H1 (cell line): ENCODE data around the gene DIAPH2. TPM values are rescaled to one million over a fixed set of nuclear protein-coding genes. Genes with fewer than 3 reads are reported as not detected.

Experiments
- SP4 ChIP-seq: IDR thresholded peaks from 2 replicates; pipeline ENCODE4 v1.6.1; 2012; ENCODE audit warnings: low read length, inconsistent platforms
- polyA plus RNA-seq, 7 experiments: library from polyadenylated mRNA; depleted of rRNA in 3 of 7; stranded (reverse) in 5 of 7; unstranded in 2 of 7; fragments of >200 nt in 5 of 7; fragments of 200-250 nt in 2 of 7; gene quantifications; 1 replicate in 5 of 7; 2 replicates in 1 of 7; 4 replicates in 1 of 7; pipeline versions ENCODE4 v1.2.1 to v1.2.3, GENCODE V29; 2011 to 2013; ENCODE audit warnings: missing spikeins in 2 of 7, mixed read lengths in 2 of 7
- total RNA-seq: library from RNA; stranded (reverse); fragmentation: NEBNext Ultra II Directional; extraction: Animal tissue kit (Norgen Biotek cat#: 25700); gene quantifications from 2 replicates; pipeline ENCODE4 v1.2.1, GENCODE V29; 2021

DIAPH2 gene
- total and polyA plus RNA-seq, 2 of the 8 experiments (the other 6 are each of a cell fraction or from before 2014, with no cell fraction given): 4.4 to 24.3 TPM

DNA sequence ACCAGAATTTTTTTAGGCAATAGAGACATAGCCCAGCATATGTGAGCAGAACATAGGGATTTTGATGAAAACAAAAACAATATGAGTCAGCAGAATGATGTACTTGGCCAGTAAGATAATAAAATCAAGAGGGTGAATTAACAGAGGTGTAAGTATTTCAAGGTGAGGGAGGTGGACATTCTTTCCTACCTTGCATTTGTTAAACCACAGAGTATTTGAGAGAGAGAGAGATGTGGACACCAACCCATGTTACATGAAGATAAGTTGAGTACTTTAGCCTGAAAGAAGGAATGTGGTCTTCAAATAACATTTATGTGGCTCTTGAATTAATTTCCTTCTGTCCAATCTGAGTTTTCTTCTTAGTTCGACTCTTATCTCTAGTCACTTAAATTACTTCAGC lies 68.6 kb downstream of the DIAPH2 start (continued):
- TF ChIP-seq SP4: no peak
